SU-DHL-6 (cell line): ENCODE results near the gene OPA1.

Experiments
- H2AFZ ChIP-seq: fragments of 200-600 bp; sonication (generic); 2 replicates; pipeline ENCODE4 v1.6.1; 2014; ENCODE audit warnings: low read depth, mild to moderate bottlenecking, moderate library complexity, mixed read lengths, antibody characterized with exemption, low read length; ENCODE audit not compliant: severe bottlenecking
- H3F3A ChIP-seq: fragments of 200-600 bp; shearing (Covaris generic); 2 replicates; pipeline ENCODE4 v1.6.0; 2016; ENCODE audit warnings: antibody characterized with exemption, mild to moderate bottlenecking; ENCODE audit not compliant: insufficient read depth
- H3K27ac ChIP-seq: fragments of 200-600 bp; sonication (generic); 2 replicates; pipeline ENCODE4 v1.5.1; 2016; ENCODE audit warnings: low read depth, mild to moderate bottlenecking, low read length, moderate library complexity, mixed read lengths
- H3K27me3 ChIP-seq: fragments of 200-600 bp; sonication (generic), shearing (Covaris generic); 2 replicates; pipeline ENCODE4 v1.6.0; 2014; ENCODE audit warnings: mild to moderate bottlenecking, low read length
- H3K36me3 ChIP-seq: fragments of 200-600 bp; sonication (generic); 2 replicates; pipeline ENCODE4 v1.6.1; 2014; ENCODE audit warnings: mild to moderate bottlenecking, low read length, mixed read lengths
- H3K4me2 ChIP-seq: fragments of 300-600, 200-600 bp; shearing (Covaris generic), sonication (generic); 2 replicates; pipeline ENCODE4 v1.6.0; 2014; ENCODE audit warnings: low read length, low read depth, mild to moderate bottlenecking; ENCODE audit not compliant: poor library complexity, severe bottlenecking
- H3K4me3 ChIP-seq: fragments of 200-600 bp; sonication (generic); 2 replicates; pipeline ENCODE4 v1.5.1; 2014; ENCODE audit warnings: antibody characterized with exemption, low read length, mild to moderate bottlenecking, mixed read lengths; ENCODE audit not compliant: insufficient read depth, poor library complexity, severe bottlenecking
- H3K79me2 ChIP-seq: fragments of 200-600 bp; sonication (generic); 2 replicates; pipeline ENCODE4 v1.6.1; 2014; ENCODE audit warnings: mild to moderate bottlenecking, low read length, moderate library complexity; ENCODE audit not compliant: insufficient read depth
- H3K9ac ChIP-seq: fragments of 200-600 bp; sonication (generic); 2 replicates; pipeline ENCODE4 v1.7.0; 2014; ENCODE audit warnings: mild to moderate bottlenecking, low read length
- H3K9me2 ChIP-seq: fragments of 200-600 bp; sonication (generic); replicated peaks from 2 replicates; pipeline ENCODE4 v1.6.1; 2014; ENCODE audit warnings: low read length; ENCODE audit not compliant: insufficient read depth
- H3K9me3 ChIP-seq: fragments of 200-600 bp; sonication (generic); 2 replicates; pipeline ENCODE4 v1.6.1; 2014; ENCODE audit warnings: low read length, mixed read lengths; ENCODE audit not compliant: insufficient read depth
- H4K20me1 ChIP-seq: fragments of 200-600 bp; sonication (generic); 2 replicates; pipeline ENCODE4 v1.6.1; 2014; ENCODE audit warnings: low read depth, mild to moderate bottlenecking, antibody characterized with exemption, low read length, moderate library complexity, mixed read lengths
- EZH2phosphoT487 ChIP-seq: fragments of 200-600 bp; sonication (generic), shearing (Covaris generic); conservative IDR thresholded peaks from 2 replicates; pipeline ENCODE4 v1.6.1; 2018; ENCODE audit warnings: mild to moderate bottlenecking, antibody characterized with exemption, low read length, moderate library complexity, mixed read lengths
- TF ChIP-seq, protein P1 (sequence below): fragments of 200-600 bp; sonication (generic); IDR thresholded peaks from one replicate; pipeline ENCODE4 v1.5.1; 2017; ENCODE audit warnings: antibody characterized with exemption, mild to moderate bottlenecking, low read length, moderate library complexity; ENCODE audit not compliant: insufficient read depth, poor library complexity, severe bottlenecking

Gene OPA1

DNA sequence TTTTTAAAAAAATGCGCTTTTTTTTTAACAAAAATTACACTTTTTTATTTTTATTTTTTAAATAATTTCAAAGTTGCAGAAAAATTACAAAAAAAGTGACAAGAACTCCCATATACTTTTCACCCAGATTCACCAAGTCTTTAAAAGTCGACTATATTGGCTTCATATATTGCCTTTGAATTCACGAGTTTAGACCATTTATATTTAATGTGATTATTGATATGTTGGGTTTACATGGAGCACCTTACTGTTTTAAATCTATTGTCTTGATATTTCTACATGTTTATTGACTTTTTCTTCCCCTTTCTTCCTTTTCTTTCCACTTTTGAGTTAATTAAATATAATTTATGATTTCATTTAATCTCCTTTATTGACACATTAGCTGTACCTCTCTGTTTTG lies 127.2 kb downstream of the OPA1 start:
- Histone ChIP-seq H3K79me2 (no peaks in the 10 kb centered on the region), H3K4me2 (no peak overlapping the region), H3K9me2 (no peaks in the 10 kb centered on the region), H2AFZ (no peak overlapping the region), H3F3A (no peaks in the 10 kb centered on the region), H3K36me3 (no peaks in the 10 kb centered on the region), H3K9ac (no peak overlapping the region), H3K9me3 (peaks cover 11% of the 10 kb centered on the region; the same call in 1 of the 2 replicates), H3K27ac (no peak overlapping the region), H4K20me1 (no peaks in the 10 kb centered on the region), H3K27me3 (no peaks in the 10 kb centered on the region), H3K4me3 (no peak overlapping the region)
- no peak for TF ChIP-seq EZH2phosphoT487
- TF ChIP-seq, protein P1, sequence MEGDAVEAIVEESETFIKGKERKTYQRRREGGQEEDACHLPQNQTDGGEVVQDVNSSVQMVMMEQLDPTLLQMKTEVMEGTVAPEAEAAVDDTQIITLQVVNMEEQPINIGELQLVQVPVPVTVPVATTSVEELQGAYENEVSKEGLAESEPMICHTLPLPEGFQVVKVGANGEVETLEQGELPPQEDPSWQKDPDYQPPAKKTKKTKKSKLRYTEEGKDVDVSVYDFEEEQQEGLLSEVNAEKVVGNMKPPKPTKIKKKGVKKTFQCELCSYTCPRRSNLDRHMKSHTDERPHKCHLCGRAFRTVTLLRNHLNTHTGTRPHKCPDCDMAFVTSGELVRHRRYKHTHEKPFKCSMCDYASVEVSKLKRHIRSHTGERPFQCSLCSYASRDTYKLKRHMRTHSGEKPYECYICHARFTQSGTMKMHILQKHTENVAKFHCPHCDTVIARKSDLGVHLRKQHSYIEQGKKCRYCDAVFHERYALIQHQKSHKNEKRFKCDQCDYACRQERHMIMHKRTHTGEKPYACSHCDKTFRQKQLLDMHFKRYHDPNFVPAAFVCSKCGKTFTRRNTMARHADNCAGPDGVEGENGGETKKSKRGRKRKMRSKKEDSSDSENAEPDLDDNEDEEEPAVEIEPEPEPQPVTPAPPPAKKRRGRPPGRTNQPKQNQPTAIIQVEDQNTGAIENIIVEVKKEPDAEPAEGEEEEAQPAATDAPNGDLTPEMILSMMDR = no peak

GRCh38 chr3:193722566-193722965 lies 129.6 kb downstream of the OPA1 start:
- Histone ChIP-seq H3K9ac (no peak overlapping the region), H3K79me2 (no peaks in the 10 kb centered on the region), H4K20me1 (no peaks in the 10 kb centered on the region), H3K36me3 (no peaks in the 10 kb centered on the region), H3K4me3 (no peak overlapping the region), H3K4me2 (no peak overlapping the region), H3K27ac (no peak overlapping the region), H3K9me3 (no peaks in the 10 kb centered on the region), H3F3A (no peaks in the 10 kb centered on the region), H2AFZ (no peak overlapping the region), H3K9me2 (no peaks in the 10 kb centered on the region), H3K27me3 (no peaks in the 10 kb centered on the region)
- TF ChIP-seq, protein P1 = no peak

DNA sequence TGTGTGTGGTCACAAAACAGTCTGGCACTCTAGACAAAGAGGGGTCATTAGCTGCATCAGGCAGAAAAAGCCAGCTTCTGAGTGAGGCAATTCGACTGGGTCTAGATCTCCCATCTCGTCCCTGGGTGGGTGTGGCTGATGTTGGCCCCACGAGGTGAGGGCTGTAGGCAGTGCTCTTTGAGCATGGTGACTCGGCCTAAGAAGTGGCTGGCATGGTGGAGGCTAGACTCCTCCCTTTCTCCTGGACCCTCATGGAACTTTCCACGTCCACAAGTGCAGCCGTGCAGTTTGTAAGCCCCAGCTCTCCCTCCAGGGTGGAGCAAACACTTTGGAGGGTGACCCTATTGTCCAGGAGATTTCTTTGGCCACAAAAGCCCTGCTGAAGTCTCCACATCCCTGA lies 134.1 kb downstream of the OPA1 start:
- Histone ChIP-seq H3K9me2 (no peaks in the 10 kb centered on the region), H3F3A (no peaks in the 10 kb centered on the region), H4K20me1 (no peaks in the 10 kb centered on the region), H2AFZ (no peak overlapping the region), H3K9me3 (no peaks in the 10 kb centered on the region), H3K79me2 (no peaks in the 10 kb centered on the region), H3K4me3 (no peak overlapping the region), H3K9ac (no peak overlapping the region), H3K27me3 (no peaks in the 10 kb centered on the region), H3K36me3 (no peaks in the 10 kb centered on the region), H3K4me2 (no peak overlapping the region), H3K27ac (no peak overlapping the region)
- TF ChIP-seq EZH2phosphoT487 = no peak
- TF ChIP-seq, protein P1 = no peak
